HFF-Myc (cell line): Measurements from ENCODE around the gene ACR.
"Not testable (repeated sequence)": the region's sequence is repeated elsewhere in the genome, so short reads cannot be mapped to it uniquely, and the experiment has no call there.

Experiments
- DNase-seq: peaks from one replicate; pipeline ENCODE4 v3.0.0-alpha.2; 2011; ENCODE audit warnings: low read depth; ENCODE audit errors: extremely low read depth
- H3K4me3 ChIP-seq: replicated peaks from 2 replicates; pipeline ENCODE4 v1.5.1; 2011; ENCODE audit warnings: low read depth, mild to moderate bottlenecking, control low read depth, low read length
- TF ChIP-seq, protein P1 (sequence below): IDR thresholded peaks from 2 replicates; pipeline ENCODE4 v1.5.1; 2012; ENCODE audit warnings: mild to moderate bottlenecking, low read depth, low read length, control low read depth; ENCODE audit errors: missing control alignments

Gene ACR

DNA sequence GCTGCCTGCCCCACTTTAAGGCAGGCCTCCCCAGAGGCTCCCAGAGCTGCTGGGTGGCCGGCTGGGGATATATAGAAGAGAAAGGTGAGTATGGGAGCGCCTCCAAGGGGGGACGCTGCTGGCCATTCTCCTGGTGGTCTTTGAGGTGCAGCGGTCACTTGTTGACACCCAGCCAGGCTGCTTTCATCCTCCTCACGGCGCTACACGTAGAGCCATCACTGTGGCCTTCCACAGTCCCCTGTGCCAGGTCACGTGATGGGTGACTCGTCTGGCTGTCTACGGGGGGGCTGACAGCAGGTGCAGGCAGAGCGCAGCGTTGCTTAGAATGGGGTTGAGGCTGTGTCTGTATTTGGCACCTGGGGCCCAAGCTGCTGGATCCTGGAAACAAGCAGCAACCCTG is 1.9 kb downstream of the ACR start:
- DNase-seq: no peak
- TF ChIP-seq, protein P1, sequence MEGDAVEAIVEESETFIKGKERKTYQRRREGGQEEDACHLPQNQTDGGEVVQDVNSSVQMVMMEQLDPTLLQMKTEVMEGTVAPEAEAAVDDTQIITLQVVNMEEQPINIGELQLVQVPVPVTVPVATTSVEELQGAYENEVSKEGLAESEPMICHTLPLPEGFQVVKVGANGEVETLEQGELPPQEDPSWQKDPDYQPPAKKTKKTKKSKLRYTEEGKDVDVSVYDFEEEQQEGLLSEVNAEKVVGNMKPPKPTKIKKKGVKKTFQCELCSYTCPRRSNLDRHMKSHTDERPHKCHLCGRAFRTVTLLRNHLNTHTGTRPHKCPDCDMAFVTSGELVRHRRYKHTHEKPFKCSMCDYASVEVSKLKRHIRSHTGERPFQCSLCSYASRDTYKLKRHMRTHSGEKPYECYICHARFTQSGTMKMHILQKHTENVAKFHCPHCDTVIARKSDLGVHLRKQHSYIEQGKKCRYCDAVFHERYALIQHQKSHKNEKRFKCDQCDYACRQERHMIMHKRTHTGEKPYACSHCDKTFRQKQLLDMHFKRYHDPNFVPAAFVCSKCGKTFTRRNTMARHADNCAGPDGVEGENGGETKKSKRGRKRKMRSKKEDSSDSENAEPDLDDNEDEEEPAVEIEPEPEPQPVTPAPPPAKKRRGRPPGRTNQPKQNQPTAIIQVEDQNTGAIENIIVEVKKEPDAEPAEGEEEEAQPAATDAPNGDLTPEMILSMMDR: no peak
- no peak overlapping the region for H3K4me3 ChIP-seq

DNA sequence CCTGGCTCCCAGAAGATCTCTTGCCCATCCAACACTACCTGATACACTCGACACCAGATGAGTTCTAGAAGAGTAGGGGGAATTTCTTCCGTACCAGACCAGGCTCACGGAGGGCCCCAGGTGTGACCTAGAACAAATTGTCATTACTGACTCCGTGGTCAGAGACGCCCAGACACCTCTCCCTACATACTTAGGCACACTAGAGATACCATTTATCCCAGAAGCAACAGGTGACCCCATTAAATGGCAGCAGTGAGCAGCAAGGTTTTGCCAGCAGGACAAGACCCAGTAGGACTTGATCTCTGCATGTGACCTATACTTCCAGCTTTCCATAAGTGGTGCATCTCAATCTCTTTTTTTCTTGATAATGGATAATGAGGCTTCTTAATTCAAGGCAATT is 2.7 kb downstream of the ACR start:
- DNase-seq, H3K4me3 ChIP-seq: not testable (repeated sequence)

- H3K4me3 ChIP-seq, DNase-seq: not testable (repeated sequence)
Measured at GRCh38 chr22:50744424-50744823, 6.4 kb downstream of the ACR start.

GRCh38 chr22:50747521-50747920 is 9.5 kb downstream of the ACR start:
- not testable (repeated sequence) for DNase-seq

DNA sequence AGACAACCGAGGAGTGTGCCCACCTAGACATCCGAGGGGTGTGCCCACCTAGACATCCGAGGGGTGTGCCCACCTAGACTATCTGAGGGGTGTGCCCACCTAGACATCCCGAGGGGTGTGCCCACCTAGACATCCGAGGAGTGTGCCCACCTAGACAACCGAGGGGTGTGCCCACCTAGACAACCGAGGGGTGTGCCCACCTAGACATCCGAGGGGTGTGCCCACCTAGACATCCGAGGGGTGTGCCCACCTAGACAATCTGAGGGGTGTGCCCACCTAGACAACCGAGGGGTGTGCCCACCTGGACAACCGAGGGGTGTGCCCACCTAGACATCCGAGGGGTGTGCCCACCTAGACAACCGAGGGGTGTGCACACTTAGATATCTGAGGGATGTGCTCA is 10.6 kb downstream of the ACR start:
- not testable (repeated sequence) for H3K4me3 ChIP-seq, DNase-seq

More at GRCh38 chr22:50747521-50747920, 9.5 kb downstream of the ACR start:
- not testable (repeated sequence) for H3K4me3 ChIP-seq

- not testable (repeated sequence) for H3K4me3 ChIP-seq, DNase-seq
Measured at GRCh38 chr22:50749302-50750074, 11.5 kb downstream of the ACR start.

DNA sequence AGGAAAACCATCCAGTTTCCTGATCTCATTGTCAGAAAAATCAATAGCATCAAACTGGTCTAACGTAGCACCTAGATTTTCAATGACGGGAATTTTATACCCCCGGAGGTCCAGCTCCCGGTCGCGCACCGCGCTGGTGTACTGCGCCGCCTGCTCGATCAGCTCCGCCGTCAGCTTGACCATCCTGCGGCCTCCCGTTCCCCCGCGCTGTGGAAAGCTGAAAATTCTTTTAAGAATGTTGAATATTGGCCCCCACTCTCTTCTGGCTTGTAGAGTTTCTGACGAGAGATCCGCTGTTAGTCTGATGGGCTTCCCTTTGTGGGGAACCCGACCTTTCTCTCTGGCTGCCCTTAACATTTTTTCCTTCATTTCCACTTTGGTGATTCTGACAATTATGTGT is 17.2 kb downstream of the ACR start:
- H3K4me3 ChIP-seq, DNase-seq: not testable (repeated sequence)

GRCh38 chr22:50756406-50756805 is 18.4 kb downstream of the ACR start:
- peak overlapping the region; percentile 36; the same call in 1 of the 2 replicates for H3K4me3 ChIP-seq

GRCh38 chr22:50756949-50757491 is 19.0 kb downstream of the ACR start:
- DNase-seq: not testable (repeated sequence)
- H3K4me3 ChIP-seq: peak overlapping the region; percentile 36

More at GRCh38 chr22:50756406-50756805, 18.4 kb downstream of the ACR start:
- DNase-seq: not testable (repeated sequence)

DNA sequence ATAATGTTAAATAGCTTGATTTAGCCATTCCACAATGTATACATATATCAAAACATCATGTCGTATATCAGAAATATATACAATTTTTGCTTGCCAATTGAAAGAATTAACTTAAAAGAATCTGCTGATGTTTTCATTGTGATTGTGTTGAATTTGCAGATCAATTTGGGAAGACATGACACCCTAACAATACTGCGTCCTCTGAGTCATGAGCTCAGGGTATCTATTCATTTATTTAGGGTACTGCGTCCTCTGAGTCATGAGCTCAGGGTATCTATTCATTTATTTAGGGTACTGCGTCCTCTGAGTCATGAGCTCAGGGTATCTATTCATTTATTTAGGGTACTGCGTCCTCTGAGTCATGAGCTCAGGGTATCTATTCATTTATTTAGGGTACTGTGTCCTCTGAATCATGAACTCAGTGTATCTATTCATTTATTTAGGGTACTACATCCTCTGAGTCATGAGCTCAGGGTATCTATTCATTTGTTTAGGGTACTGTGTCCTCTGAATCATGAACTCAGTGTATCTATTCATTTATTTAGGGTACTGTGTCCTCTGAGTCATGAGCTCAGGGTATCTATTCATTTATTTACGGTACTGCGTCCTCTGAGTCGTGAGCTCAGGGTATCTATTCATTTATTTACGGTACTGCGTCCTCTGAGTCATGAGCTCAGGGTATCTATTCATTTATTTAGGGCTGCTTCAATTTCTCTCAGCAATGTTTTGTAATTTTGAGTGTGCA is 21.8 kb downstream of the ACR start:
- H3K4me3 ChIP-seq, DNase-seq: not testable (repeated sequence)

DNA sequence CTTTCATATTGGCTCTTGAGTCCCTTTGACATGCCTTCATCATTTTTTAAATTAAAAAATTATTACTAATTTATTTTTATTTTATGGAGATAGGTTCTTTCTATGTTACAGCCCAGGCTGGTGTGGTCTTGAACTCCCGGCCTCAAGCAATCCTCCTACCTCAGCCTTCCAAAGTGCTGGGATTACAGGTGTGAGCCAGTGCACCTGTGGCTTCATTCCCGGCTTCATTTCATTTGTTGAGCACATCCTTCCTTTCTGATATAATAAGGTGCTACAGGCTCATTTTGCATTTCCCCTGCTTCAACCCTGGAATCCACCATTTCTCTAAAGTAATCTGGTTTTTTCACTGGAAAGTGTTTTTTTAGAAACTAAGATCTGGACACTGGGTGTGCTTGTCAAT is 23.8 kb downstream of the ACR start:
- DNase-seq: not testable (repeated sequence)

DNA sequence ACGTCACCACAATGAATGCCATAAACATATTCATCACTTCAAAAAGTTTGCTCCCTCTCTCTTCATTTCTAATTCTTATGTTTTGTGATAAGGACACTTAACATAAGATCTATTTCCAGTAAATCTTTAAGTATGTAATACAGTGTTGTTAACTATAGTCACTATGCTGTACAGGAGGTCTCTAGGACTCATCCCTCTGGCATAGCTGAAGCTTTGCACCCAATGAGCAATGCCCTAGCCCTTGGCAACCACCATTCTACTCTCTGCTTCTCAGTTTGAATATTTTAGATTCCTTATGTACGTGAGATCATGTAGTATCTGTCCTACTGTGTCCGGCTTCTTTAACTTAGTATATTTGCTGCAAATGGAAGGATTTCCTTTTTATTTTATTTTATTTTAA is 26.3 kb downstream of the ACR start:
- H3K4me3 ChIP-seq, DNase-seq: not testable (repeated sequence)

More for the DNA sequence above, 23.8 kb downstream of the ACR start:
- H3K4me3 ChIP-seq: not testable (repeated sequence)

- TF ChIP-seq, protein P1: peak; percentile 68
- H3K4me3 ChIP-seq, DNase-seq: not testable (repeated sequence)
Measured at GRCh38 chr22:50775132-50775531, 37.1 kb downstream of the ACR start.

DNA sequence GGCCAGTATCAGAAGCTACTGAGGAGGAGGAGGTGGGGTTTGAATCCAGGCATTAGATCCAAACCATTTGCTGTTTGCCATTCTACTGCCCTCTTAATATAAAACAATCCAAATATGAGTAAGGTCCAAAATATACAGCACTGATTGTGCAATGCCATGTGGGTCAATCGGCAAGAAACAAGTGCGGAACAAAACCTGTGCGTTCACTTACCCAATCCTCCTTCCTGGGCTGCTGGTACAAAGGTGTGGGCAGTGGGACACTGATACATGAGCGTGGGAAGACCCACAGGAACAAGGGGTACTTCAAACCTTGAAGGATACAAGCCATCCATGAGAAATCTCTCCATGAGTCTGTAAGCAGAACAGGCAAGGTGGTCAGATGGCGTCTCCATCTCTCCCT is 39.6 kb downstream of the ACR start:
- H3K4me3 ChIP-seq, DNase-seq: not testable (repeated sequence)

- DNase-seq, H3K4me3 ChIP-seq: not testable (repeated sequence)
Measured at GRCh38 chr22:50780244-50780643, 42.2 kb downstream of the ACR start.

DNA sequence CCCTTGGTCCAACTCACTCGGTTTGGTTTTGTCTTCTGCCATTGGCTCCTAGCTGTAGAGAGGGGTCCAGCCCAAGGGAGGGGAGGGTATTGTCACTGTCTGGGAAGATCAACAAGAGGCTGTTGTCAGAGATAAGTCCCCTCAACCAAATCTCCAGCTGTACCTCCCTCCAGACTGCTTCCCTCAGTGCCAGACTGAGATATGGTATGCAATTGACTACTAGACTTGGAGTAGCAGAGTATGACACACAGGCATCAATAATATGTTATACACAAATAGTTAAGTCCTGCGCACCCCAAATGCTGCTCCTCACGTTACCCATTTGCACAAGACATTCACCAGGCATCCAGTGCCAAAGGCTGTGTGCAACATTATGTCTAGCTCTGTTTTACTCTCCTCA is 44.2 kb downstream of the ACR start:
- DNase-seq: not testable (repeated sequence)
- 0 out of 2 replicates have a peak overlapping the region, but pooled peaks have one; percentile 19 for H3K4me3 ChIP-seq
